Lower leg skin (tissue), 3 donors: ENCODE data around the gene SUMO3.

Experiments
- CTCF ChIP-seq, 3 donors: fragments of 450-650 bp; IDR thresholded peaks; one replicate each; pipeline ENCODE4 v1.5.1; 2016; ENCODE audit warnings: antibody characterized with exemption in 3 of 3, mild to moderate bottlenecking in 3 of 3, moderate library complexity in 2 of 3
- POLR2A ChIP-seq, 2 donors: fragments of 450-650 bp; IDR thresholded peaks; one replicate each; pipeline ENCODE4 v1.6.1; 2016 to 2017; ENCODE audit warnings: antibody characterized with exemption in 2 of 2, mild to moderate bottlenecking in 1 of 2, moderate library complexity in 1 of 2

DNA sequence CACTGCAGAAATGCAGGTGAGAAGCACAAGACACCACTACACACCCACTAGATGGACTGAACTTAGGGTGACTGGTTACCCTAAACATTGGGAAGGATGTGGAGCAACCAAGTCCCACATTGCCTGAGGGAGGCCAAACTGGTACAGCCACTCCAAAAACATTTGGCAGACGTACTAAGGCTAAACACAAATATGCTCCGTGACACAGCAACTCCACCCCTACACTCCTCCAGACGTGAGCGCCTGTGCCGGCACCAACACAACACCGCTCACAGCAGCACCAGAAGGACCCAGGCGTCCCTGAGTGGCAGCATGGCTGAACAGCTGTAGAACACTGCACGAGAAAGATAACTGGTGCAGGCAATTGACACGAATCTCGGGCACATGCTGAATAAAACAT lies 40.9 kb upstream of the SUMO3 start:
- TF ChIP-seq POLR2A (IDR thresholded peaks at IDR 0.05) (no peak), CTCF (IDR thresholded peaks at IDR 0.05) (no peak)
